SK-N-SH treated with all-trans-retinoic acid at 6 μM for 48 hours (cell line): ENCODE results near the gene SELP.

Experiments used
- ATAC-seq: fragments of 200-7000 bp; cut with Tn5 transposase; 3 replicates; pipeline ENCODE4 v1.9.1; 2020; ENCODE audit warnings: mild to moderate bottlenecking, moderate library complexity
- ARNTL ChIP-seq: fragments of 450-650 bp; formaldehyde crosslinking; IDR thresholded peaks from 2 replicates; pipeline ENCODE4 v1.5.0; 2020; ENCODE audit warnings: low read depth, mild to moderate bottlenecking, moderate library complexity, borderline replicate concordance
- BACH2 ChIP-seq: fragments of 250-450 bp; sonication (Bioruptor Pico); IDR thresholded peaks from 2 replicates; pipeline ENCODE4 v1.9.0; 2021; ENCODE audit warnings: mild to moderate bottlenecking, borderline replicate concordance
- ESRRG ChIP-seq: fragments of 250-450 bp; sonication (Bioruptor Pico); IDR thresholded peaks from 2 replicates; pipeline ENCODE4 v1.6.1; 2021; ENCODE audit warnings: mild to moderate bottlenecking
- GLIS3 ChIP-seq: fragments of 250-450 bp; sonication (Bioruptor Pico); IDR thresholded peaks from 2 replicates; pipeline ENCODE4 v1.5.0; 2020; ENCODE audit warnings: mild to moderate bottlenecking, moderate library complexity
- PATZ1 ChIP-seq: fragments of 250-450 bp; sonication (Bioruptor Pico); IDR thresholded peaks from 2 replicates; pipeline ENCODE4 v1.8.0; 2020; ENCODE audit warnings: mild to moderate bottlenecking, moderate library complexity, borderline replicate concordance
- PPARA ChIP-seq: fragments of 250-450 bp; sonication (Bioruptor Pico); IDR thresholded peaks from 2 replicates; pipeline ENCODE4 v1.5.0; 2020; ENCODE audit warnings: mild to moderate bottlenecking, borderline replicate concordance
- RARB ChIP-seq: fragments of 250-450 bp; sonication (Bioruptor Pico); IDR thresholded peaks from 2 replicates; pipeline ENCODE4 v1.8.0; 2021; ENCODE audit warnings: mild to moderate bottlenecking, moderate library complexity
- TCF4 ChIP-seq: fragments of 250-450 bp; sonication (Bioruptor Pico); IDR thresholded peaks from 2 replicates; pipeline ENCODE4 v1.8.0; 2021; ENCODE audit warnings: mild to moderate bottlenecking, moderate library complexity, borderline replicate concordance
- TOX ChIP-seq: fragments of 250-450 bp; sonication (Bioruptor Pico); IDR thresholded peaks from 2 replicates; pipeline ENCODE4 v1.8.0; 2021; ENCODE audit warnings: mild to moderate bottlenecking, moderate library complexity, borderline replicate concordance
- ZFP30 ChIP-seq: fragments of 450-650 bp; formaldehyde crosslinking; IDR thresholded peaks from 2 replicates; pipeline ENCODE4 v1.5.0; 2022; ENCODE audit warnings: mild to moderate bottlenecking, moderate library complexity
- ZNF565 ChIP-seq: fragments of 450-650 bp; formaldehyde crosslinking; conservative IDR thresholded peaks from 2 replicates; pipeline ENCODE4 v1.5.0; 2020; ENCODE audit warnings: low read depth, mild to moderate bottlenecking, moderate library complexity
- ZNF70 ChIP-seq: fragments of 450-650 bp; formaldehyde crosslinking; IDR thresholded peaks from 2 replicates; pipeline ENCODE4 v1.5.0; 2020; ENCODE audit warnings: mild to moderate bottlenecking, moderate library complexity
- ZNF8 ChIP-seq: fragments of 450-650 bp; formaldehyde crosslinking; IDR thresholded peaks from 2 replicates; pipeline ENCODE4 v1.5.0; 2020; ENCODE audit warnings: mild to moderate bottlenecking, moderate library complexity
- TF ChIP-seq, protein P1 (sequence below): fragments of 250-450 bp; sonication (Bioruptor Pico); IDR thresholded peaks from 2 replicates; pipeline ENCODE4 v1.5.1; 2021; ENCODE audit warnings: mild to moderate bottlenecking, moderate library complexity
- TF ChIP-seq, protein P2 (sequence below): fragments of 250-450 bp; sonication (Bioruptor Pico); IDR thresholded peaks from 2 replicates; pipeline ENCODE4 v1.8.0; 2021; ENCODE audit warnings: low read depth, mild to moderate bottlenecking, moderate library complexity, borderline replicate concordance
- TF ChIP-seq, protein P3 (sequence below): fragments of 250-450 bp; sonication (Bioruptor Pico); IDR thresholded peaks from 2 replicates; pipeline ENCODE4 v1.5.0; 2020; ENCODE audit warnings: mild to moderate bottlenecking, moderate library complexity
- TF ChIP-seq, protein P4 (sequence below): fragments of 250-450 bp; sonication (Bioruptor Pico); IDR thresholded peaks from 2 replicates; pipeline ENCODE4 v1.5.1; 2020; ENCODE audit warnings: low read depth, mild to moderate bottlenecking, moderate library complexity

SELP gene

DNA sequence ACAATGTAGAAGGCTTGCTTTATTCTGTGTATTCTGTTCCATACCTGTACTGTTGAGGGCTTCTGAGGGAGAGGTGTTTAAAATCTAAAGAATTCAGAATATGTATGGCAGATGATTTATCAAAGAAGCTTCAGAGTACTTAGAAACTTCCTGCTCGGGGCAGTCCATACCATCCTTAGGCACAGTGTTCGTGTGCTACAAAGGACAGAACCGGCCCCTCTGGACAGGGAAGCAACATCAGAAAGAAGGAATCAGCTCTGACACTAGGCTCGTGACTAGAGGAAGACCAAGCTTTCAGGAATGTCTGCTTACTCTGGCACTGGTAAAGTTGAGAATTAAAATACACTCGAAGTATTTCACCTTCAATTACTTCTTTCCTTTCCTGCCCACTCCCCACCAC is 14.1 kb downstream of the SELP start (continued):
- TF ChIP-seq, protein P1, sequence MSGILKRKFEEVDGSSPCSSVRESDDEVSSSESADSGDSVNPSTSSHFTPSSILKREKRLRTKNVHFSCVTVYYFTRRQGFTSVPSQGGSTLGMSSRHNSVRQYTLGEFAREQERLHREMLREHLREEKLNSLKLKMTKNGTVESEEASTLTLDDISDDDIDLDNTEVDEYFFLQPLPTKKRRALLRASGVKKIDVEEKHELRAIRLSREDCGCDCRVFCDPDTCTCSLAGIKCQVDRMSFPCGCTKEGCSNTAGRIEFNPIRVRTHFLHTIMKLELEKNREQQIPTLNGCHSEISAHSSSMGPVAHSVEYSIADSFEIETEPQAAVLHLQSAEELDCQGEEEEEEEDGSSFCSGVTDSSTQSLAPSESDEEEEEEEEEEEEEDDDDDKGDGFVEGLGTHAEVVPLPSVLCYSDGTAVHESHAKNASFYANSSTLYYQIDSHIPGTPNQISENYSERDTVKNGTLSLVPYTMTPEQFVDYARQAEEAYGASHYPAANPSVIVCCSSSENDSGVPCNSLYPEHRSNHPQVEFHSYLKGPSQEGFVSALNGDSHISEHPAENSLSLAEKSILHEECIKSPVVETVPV (CRISPR knock-in tag) = no peak

DNA sequence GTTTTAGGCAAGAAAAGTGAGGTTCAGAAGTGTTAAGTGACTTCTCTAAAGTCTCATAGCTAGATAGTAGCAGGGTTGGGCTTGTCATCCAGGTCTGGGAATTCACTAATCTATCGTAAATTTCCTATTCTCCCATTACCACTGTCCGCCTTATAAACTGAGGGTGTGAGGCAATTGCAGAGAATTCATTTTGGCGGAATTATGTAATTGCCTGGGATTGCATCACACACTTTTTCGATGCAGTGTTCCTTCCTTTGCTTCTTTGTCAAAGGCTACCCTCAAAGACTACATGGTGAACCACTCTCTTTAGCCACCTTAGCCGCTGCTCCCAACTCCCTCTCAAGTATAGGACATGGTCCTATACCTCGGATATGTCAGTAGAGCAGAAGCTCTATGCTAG is 19.1 kb downstream of the SELP start:
- no peak for ATAC-seq

DNA sequence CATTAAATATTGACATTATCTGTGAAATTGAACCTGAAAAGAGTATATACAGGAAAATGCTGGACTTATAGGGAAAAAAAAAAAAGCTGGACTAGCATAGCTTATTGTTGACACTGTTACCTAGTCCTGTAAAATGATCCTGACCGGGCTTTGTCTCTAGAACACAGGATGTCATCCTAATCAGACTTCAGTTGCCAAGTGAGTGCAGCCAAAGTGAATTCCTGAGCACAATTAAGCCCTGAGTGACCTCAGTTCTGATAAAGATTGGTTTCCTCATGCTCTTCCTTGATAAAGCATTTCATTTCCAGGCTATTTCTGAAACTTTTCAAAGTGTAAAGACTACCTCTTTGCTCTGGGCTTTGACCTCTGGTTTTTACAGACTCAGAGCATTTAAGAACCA is 19.8 kb downstream of the SELP start:
- ATAC-seq = peak; percentile 45; the same call in 2 of the 3 replicates
- TF ChIP-seq PATZ1 (CRISPR knock-in tag) (no peak), GLIS3 (no peak), RARB (CRISPR knock-in tag) (no peak), BACH2 (CRISPR knock-in tag) (no peak), TCF4 (CRISPR knock-in tag) (no peak)
- TF ChIP-seq, protein P2, sequence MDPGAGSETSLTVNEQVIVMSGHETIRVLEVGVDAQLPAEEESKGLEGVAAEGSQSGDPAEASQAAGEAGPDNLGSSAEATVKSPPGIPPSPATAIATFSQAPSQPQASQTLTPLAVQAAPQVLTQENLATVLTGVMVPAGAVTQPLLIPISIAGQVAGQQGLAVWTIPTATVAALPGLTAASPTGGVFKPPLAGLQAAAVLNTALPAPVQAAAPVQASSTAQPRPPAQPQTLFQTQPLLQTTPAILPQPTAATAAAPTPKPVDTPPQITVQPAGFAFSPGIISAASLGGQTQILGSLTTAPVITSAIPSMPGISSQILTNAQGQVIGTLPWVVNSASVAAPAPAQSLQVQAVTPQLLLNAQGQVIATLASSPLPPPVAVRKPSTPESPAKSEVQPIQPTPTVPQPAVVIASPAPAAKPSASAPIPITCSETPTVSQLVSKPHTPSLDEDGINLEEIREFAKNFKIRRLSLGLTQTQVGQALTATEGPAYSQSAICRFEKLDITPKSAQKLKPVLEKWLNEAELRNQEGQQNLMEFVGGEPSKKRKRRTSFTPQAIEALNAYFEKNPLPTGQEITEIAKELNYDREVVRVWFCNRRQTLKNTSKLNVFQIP = no peak
- TF ChIP-seq, protein P1 (CRISPR knock-in tag) = no peak

More for the DNA sequence above, 19.1 kb downstream of the SELP start:
- no peak for TF ChIP-seq ARNTL (CRISPR knock-in tag)
- TF ChIP-seq, protein P2 = no peak
- TF ChIP-seq ZFP30 (CRISPR knock-in tag) = no peak
- TF ChIP-seq RARB (CRISPR knock-in tag) = no peak
- TF ChIP-seq, protein P3, sequence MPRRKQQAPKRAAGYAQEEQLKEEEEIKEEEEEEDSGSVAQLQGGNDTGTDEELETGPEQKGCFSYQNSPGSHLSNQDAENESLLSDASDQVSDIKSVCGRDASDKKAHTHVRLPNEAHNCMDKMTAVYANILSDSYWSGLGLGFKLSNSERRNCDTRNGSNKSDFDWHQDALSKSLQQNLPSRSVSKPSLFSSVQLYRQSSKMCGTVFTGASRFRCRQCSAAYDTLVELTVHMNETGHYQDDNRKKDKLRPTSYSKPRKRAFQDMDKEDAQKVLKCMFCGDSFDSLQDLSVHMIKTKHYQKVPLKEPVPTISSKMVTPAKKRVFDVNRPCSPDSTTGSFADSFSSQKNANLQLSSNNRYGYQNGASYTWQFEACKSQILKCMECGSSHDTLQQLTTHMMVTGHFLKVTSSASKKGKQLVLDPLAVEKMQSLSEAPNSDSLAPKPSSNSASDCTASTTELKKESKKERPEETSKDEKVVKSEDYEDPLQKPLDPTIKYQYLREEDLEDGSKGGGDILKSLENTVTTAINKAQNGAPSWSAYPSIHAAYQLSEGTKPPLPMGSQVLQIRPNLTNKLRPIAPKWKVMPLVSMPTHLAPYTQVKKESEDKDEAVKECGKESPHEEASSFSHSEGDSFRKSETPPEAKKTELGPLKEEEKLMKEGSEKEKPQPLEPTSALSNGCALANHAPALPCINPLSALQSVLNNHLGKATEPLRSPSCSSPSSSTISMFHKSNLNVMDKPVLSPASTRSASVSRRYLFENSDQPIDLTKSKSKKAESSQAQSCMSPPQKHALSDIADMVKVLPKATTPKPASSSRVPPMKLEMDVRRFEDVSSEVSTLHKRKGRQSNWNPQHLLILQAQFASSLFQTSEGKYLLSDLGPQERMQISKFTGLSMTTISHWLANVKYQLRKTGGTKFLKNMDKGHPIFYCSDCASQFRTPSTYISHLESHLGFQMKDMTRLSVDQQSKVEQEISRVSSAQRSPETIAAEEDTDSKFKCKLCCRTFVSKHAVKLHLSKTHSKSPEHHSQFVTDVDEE (CRISPR knock-in tag) = no peak
- no peak for TF ChIP-seq PPARA (CRISPR knock-in tag)
- TF ChIP-seq BACH2 (CRISPR knock-in tag) = no peak
- TF ChIP-seq ZNF565 (CRISPR knock-in tag) = no peak
- TF ChIP-seq, protein P4, sequence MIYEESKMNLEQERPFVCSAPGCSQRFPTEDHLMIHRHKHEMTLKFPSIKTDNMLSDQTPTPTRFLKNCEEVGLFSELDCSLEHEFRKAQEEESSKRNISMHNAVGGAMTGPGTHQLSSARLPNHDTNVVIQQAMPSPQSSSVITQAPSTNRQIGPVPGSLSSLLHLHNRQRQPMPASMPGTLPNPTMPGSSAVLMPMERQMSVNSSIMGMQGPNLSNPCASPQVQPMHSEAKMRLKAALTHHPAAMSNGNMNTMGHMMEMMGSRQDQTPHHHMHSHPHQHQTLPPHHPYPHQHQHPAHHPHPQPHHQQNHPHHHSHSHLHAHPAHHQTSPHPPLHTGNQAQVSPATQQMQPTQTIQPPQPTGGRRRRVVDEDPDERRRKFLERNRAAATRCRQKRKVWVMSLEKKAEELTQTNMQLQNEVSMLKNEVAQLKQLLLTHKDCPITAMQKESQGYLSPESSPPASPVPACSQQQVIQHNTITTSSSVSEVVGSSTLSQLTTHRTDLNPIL (CRISPR knock-in tag) = no peak

DNA sequence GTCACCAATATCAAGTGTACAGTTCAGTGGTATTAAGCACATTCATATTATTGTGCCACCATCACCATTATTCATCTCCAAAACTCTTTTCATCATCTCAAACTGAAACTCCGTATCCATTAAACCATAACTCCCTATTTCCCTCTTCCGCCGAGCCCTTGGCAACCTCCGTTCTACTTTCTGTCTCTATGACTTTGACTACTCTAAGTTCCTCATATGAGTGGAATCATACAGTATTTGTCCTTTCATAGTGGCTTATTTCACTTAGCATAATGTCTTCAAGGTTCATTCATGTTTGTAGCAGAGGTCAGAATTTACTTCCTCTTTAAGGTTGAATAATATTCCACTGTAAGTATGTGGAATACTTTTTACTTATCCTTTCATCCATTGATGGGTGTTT is 21.7 kb downstream of the SELP start:
- no peak for TF ChIP-seq ZNF70 (CRISPR knock-in tag)
- no peak for TF ChIP-seq ZNF8 (CRISPR knock-in tag)
- TF ChIP-seq ZNF565 (CRISPR knock-in tag) = no peak
- no peak for TF ChIP-seq ZFP30 (CRISPR knock-in tag)
- TF ChIP-seq TOX (CRISPR knock-in tag) = no peak
- TF ChIP-seq ESRRG (CRISPR knock-in tag) = no peak
- no peak for TF ChIP-seq GLIS3

More for the DNA sequence above, 21.7 kb downstream of the SELP start:
- ATAC-seq = no peak
